Neural progenitor cell (in vitro differentiated cells): ENCODE measurements around the gene CTNNA1. TPM values are rescaled to one million over a fixed set of nuclear protein-coding genes. Genes with fewer than 3 reads are reported as not detected.

Source experiments
- DNase-seq: peaks from one replicate; pipeline ENCODE4 v3.0.0-alpha.2; 2016; ENCODE audit warnings: low spot score
- H2AFZ ChIP-seq: fragments of 200-600 bp; sonication (generic); replicated peaks from 2 replicates; pipeline ENCODE4 v1.6.1; 2016; ENCODE audit warnings: antibody characterized with exemption
- H3F3A ChIP-seq: fragments of 200-600 bp; sonication (generic); 2 replicates; pipeline ENCODE4 v1.6.1; 2016; ENCODE audit warnings: antibody characterized with exemption, low read depth
- H3K27ac ChIP-seq: fragments of 200-600 bp; sonication (generic); 2 replicates; pipeline ENCODE4 v1.5.1; 2016; ENCODE audit warnings: mild to moderate bottlenecking
- H3K27me3 ChIP-seq: fragments of 200-600 bp; sonication (generic); 2 replicates; pipeline ENCODE4 v1.6.1; 2016; ENCODE audit warnings: mild to moderate bottlenecking, moderate library complexity
- H3K36me3 ChIP-seq: fragments of 200-600 bp; sonication (generic); 2 replicates; pipeline ENCODE4 v1.5.1; 2016
- H3K4me1 ChIP-seq: fragments of 200-600 bp; sonication (generic); 2 replicates; pipeline ENCODE4 v1.6.1; 2016; ENCODE audit warnings: mixed run types
- H3K4me2 ChIP-seq: fragments of 200-600 bp; sonication (generic); 2 replicates; pipeline ENCODE4 v1.6.1; 2016
- H3K4me3 ChIP-seq: fragments of 200-600 bp; sonication (generic); 2 replicates; pipeline ENCODE4 v1.5.1; 2016
- H3K79me2 ChIP-seq: fragments of 200-600 bp; sonication (generic); 2 replicates; pipeline ENCODE4 v1.6.1; 2016; ENCODE audit warnings: low read depth
- H3K9ac ChIP-seq: fragments of 200-600 bp; sonication (generic); 2 replicates; pipeline ENCODE4 v1.6.1; 2016
- H3K9me3 ChIP-seq: fragments of 200-600 bp; sonication (generic); 2 replicates; pipeline ENCODE4 v1.5.1; 2016; ENCODE audit warnings: low read depth
- H4K20me1 ChIP-seq: fragments of 200-600 bp; sonication (generic); 2 replicates; pipeline ENCODE4 v1.6.1; 2016; ENCODE audit warnings: low read depth
- H3K27ac Mint-ChIP-seq: 3 replicates; pipeline ENCODE4 v1.8.0; 2021; ENCODE audit warnings: mixed read lengths
- H3K27me3 Mint-ChIP-seq: 2 replicates; pipeline ENCODE4 v1.8.0; 2022; ENCODE audit warnings: low read depth, mild to moderate bottlenecking, inconsistent platforms, moderate library complexity, mixed read lengths; ENCODE audit not compliant: insufficient read depth
- H3K36me3 Mint-ChIP-seq: 3 replicates; pipeline ENCODE4 v1.8.0; 2021; ENCODE audit warnings: mixed read lengths
- H3K4me1 Mint-ChIP-seq: 3 replicates; pipeline ENCODE4 v1.8.0; 2021; ENCODE audit warnings: mixed read lengths
- H3K4me3 Mint-ChIP-seq: 3 replicates; pipeline ENCODE4 v1.8.0; 2021; ENCODE audit warnings: mild to moderate bottlenecking, moderate library complexity, mixed read lengths
- H3K9me3 Mint-ChIP-seq: 3 replicates; pipeline ENCODE4 v1.8.0; 2020; ENCODE audit warnings: mixed read lengths
- EZH2 ChIP-seq: fragments of 200-600 bp; sonication (generic); IDR thresholded peaks from 2 replicates; pipeline ENCODE4 v1.6.1; 2017; ENCODE audit warnings: antibody characterized with exemption, mild to moderate bottlenecking, moderate library complexity
- EZH2phosphoT487 ChIP-seq: fragments of 200-600 bp; sonication (generic); IDR thresholded peaks from 2 replicates; pipeline ENCODE4 v1.6.1; 2017; ENCODE audit warnings: antibody characterized with exemption
- total RNA-seq: library from RNA; depleted of rRNA; stranded (reverse); fragments of >200 nt; gene quantifications from 2 replicates; pipeline ENCODE4 v1.2.3, GENCODE V29; 2015; ENCODE audit warnings: low replicate concordance
- TF ChIP-seq, protein P1 (sequence below): fragments of 200-600 bp; sonication (generic); IDR thresholded peaks from 2 replicates; pipeline ENCODE4 v1.5.1; 2017; ENCODE audit warnings: antibody characterized with exemption, mild to moderate bottlenecking

CTNNA1 gene
- total RNA-seq, 1 donor from 2014 or later = 305 TPM

DNA sequence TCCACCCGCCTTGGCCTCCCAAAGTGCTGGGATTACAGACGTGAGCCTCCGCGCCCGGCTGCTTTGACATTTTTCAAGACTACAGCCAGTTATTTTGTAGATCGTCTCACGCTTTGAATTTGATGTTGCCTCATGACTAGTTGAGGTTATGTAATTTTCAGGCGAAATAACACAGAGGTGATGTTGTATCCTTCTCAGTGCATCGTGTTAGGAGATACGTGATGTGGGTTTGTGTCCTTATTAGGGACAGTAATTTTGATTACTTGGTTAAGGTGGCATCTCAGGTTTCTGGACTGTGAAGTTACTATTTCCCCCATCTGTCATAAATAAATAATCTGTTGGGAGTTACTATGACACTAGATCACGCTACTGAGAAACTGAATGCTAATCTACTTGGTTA lies 25.0 kb downstream of the CTNNA1 start:
- Histone ChIP-seq H3K4me1 (no peaks in the 10 kb centered on the region), H3K9ac (no peak overlapping the region), H3K27ac (no peak overlapping the region), H3F3A (peaks cover 10% of the 10 kb centered on the region), H3K79me2 (peaks cover 82% of the 10 kb centered on the region), H3K36me3 (peaks cover 12% of the 10 kb centered on the region), H4K20me1 (peaks cover 5% of the 10 kb centered on the region), H2AFZ (no peak overlapping the region), H3K27me3 (no peaks in the 10 kb centered on the region), H3K4me3 (no peak overlapping the region), H3K9me3 (peaks cover 4% of the 10 kb centered on the region), H3K4me2 (no peak overlapping the region)
- peaks cover 8% of the 10 kb centered on the region for H3K27me3 Mint-ChIP-seq
- no peak for DNase-seq
- H3K27ac Mint-ChIP-seq = no peak overlapping the region
- peaks cover 41% of the 10 kb centered on the region for H3K9me3 Mint-ChIP-seq
- H3K4me3 Mint-ChIP-seq = no peak overlapping the region
- no peaks in the 10 kb centered on the region for H3K4me1 Mint-ChIP-seq
- peaks cover 47% of the 10 kb centered on the region for H3K36me3 Mint-ChIP-seq
- TF ChIP-seq, protein P1, sequence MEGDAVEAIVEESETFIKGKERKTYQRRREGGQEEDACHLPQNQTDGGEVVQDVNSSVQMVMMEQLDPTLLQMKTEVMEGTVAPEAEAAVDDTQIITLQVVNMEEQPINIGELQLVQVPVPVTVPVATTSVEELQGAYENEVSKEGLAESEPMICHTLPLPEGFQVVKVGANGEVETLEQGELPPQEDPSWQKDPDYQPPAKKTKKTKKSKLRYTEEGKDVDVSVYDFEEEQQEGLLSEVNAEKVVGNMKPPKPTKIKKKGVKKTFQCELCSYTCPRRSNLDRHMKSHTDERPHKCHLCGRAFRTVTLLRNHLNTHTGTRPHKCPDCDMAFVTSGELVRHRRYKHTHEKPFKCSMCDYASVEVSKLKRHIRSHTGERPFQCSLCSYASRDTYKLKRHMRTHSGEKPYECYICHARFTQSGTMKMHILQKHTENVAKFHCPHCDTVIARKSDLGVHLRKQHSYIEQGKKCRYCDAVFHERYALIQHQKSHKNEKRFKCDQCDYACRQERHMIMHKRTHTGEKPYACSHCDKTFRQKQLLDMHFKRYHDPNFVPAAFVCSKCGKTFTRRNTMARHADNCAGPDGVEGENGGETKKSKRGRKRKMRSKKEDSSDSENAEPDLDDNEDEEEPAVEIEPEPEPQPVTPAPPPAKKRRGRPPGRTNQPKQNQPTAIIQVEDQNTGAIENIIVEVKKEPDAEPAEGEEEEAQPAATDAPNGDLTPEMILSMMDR = no peak
- no peak for TF ChIP-seq EZH2
- TF ChIP-seq EZH2phosphoT487 = no peak

DNA sequence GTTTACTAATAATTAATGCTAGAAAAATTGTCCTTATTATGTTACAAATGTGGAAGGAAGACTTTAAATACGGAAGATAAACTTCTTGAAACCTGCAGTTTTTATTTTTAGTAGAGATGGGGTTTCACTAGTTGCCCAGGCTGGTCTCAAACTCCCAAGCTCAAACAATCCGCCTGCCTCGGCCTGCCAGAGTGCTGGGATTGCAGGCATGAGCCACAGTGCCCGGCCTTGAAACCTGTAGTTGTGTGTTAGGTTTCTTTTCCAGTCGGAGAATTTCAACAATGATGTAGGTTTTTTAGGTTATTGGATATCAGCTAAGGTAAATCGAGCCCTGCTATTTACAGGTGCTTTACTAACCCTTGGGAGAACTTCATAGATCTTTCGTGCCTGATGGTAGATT lies 30.8 kb downstream of the CTNNA1 start:
- H3K4me3 ChIP-seq = no peak overlapping the region
- peaks cover 23% of the 10 kb centered on the region for H4K20me1 ChIP-seq
- H3K9me3 ChIP-seq = no peaks in the 10 kb centered on the region
- H3K27me3 Mint-ChIP-seq = no peaks in the 10 kb centered on the region
- H3K4me1 Mint-ChIP-seq = peaks cover under 1% of the 10 kb centered on the region
- TF ChIP-seq, protein P1 = no peak
- TF ChIP-seq EZH2phosphoT487 (no peak), EZH2 (no peak)
- peaks cover 75% of the 10 kb centered on the region for H3K79me2 ChIP-seq
- peaks cover 5% of the 10 kb centered on the region for H3K36me3 ChIP-seq
- no peak overlapping the region for H3K4me3 Mint-ChIP-seq
- H3K4me1 ChIP-seq = no peaks in the 10 kb centered on the region
- no peak overlapping the region for H3K4me2 ChIP-seq
- H3K9ac ChIP-seq = no peak overlapping the region
- peaks cover 12% of the 10 kb centered on the region for H3K9me3 Mint-ChIP-seq
- H3K36me3 Mint-ChIP-seq = peaks cover 44% of the 10 kb centered on the region
- no peaks in the 10 kb centered on the region for H3K27me3 ChIP-seq
- H3F3A ChIP-seq = peaks cover 10% of the 10 kb centered on the region
- peak overlapping the region; percentile 16 for H3K27ac ChIP-seq
- no peak overlapping the region for H2AFZ ChIP-seq
- no peak overlapping the region for H3K27ac Mint-ChIP-seq
- DNase-seq = no peak

DNA sequence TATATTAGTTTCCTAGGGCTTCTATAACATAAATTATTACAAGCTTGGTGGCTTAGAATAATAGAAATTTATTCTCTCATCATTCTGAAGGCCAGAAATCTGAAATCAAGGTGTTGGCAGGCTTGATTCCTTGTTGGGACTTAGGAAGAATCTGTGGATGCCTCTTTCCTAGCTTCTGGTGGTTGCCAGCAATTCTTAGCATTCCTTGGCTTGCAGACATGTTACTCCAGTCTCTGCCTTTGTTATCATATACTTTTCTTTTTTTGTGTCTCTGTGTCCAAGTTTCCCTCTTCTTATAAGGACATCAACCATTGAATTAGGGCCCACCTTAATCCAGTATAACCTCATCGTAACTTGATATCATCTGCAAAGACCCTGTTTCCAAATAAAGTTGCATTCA lies 31.4 kb downstream of the CTNNA1 start:
- no peak overlapping the region for H3K4me2 ChIP-seq
- H3K9ac ChIP-seq = no peak overlapping the region
- peaks cover 29% of the 10 kb centered on the region for H4K20me1 ChIP-seq
- no peaks in the 10 kb centered on the region for H3K27me3 ChIP-seq
- H3K36me3 ChIP-seq = peaks cover 5% of the 10 kb centered on the region
- Mint-ChIP-seq H3K4me3 (no peak overlapping the region), H3K36me3 (peaks cover 41% of the 10 kb centered on the region), H3K27ac (no peak overlapping the region), H3K27me3 (no peaks in the 10 kb centered on the region), H3K4me1 (peaks cover 3% of the 10 kb centered on the region), H3K9me3 (peaks cover 7% of the 10 kb centered on the region)
- DNase-seq = no peak
- H3K27ac ChIP-seq = no peak overlapping the region
- peaks cover 73% of the 10 kb centered on the region for H3K79me2 ChIP-seq
- H3K4me1 ChIP-seq = no peaks in the 10 kb centered on the region
- no peak overlapping the region for H3K4me3 ChIP-seq
- H3F3A ChIP-seq = peaks cover 10% of the 10 kb centered on the region
- TF ChIP-seq EZH2phosphoT487 (no peak), EZH2 (no peak)
- TF ChIP-seq, protein P1 = no peak
- H3K9me3 ChIP-seq = no peaks in the 10 kb centered on the region
- no peak overlapping the region for H2AFZ ChIP-seq
